HG03378 (cell line): ENCODE results near the gene PADI1.

ENCODE experiments used
- ATAC-seq: cut with Tn5 transposase; IDR thresholded peaks from one replicate; pipeline ENCODE4 v1.9.1; 2021; ENCODE audit warnings: mild to moderate bottlenecking, moderate library complexity; ENCODE audit not compliant: unreplicated experiment

PADI1 gene

GRCh38 chr1:17295292-17295691 is 90.4 kb downstream of the PADI1 start:
- no peak for ATAC-seq
